ENCODE results near the gene LY86.

DNA sequence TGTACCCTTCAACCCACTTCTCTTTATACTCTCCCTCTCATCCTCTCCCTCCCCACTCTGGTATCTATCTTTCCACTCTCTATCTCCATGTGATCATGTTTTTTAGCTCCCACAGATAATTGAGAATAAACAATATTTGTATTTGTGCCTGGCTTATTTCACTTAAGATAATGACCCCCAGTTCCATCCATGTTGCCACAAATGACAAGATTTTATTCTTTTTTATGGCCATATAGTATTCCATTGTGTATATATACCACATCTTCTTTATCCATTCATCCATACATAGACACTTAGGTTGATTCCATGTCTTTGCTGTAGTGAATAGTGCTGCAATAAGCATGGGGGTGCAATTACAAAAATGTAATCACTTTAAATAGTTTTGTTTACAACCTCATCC, 62.3 kb downstream of the LY86 start:
- TF ChIP-seq CEBPB (tag; IDR thresholded peaks at IDR 0.05) (no peak), SIN3A (IDR thresholded peaks at IDR 0.05; ENCODE audit: borderline replicate concordance in 2 of 2, control insufficient read depth in 1 of 2, low read depth in 2 of 2, low read length in 2 of 2) (no peak), MAFF (IDR thresholded peaks at IDR 0.05; ENCODE audit: low read length) (no peak), NR2C2 (CRISPR knock-in tag; IDR thresholded peaks at IDR 0.05) (no peak), NR2C2 (tag; IDR thresholded peaks at IDR 0.05) (no peak), RBFOX2 (IDR thresholded peaks at IDR 0.05; ENCODE audit: low read depth, low read length) (no peak), HNRNPL (IDR thresholded peaks at IDR 0.05; ENCODE audit: low read depth, low read length) (no peak), DPF2 (IDR thresholded peaks at IDR 0.05) (no peak), XRCC4 (IDR thresholded peaks at IDR 0.05; ENCODE audit: extremely low read depth, insufficient read depth, insufficient read length) (no peak), POLR2AphosphoS5 (IDR thresholded peaks at IDR 0.05; ENCODE audit: control insufficient read depth, insufficient read depth, low read depth, low read length) (no peak), POLR2AphosphoS2 (IDR thresholded peaks at IDR 0.05; ENCODE audit: low read length) (no peak)
- TF ChIP-seq, protein P1, sequence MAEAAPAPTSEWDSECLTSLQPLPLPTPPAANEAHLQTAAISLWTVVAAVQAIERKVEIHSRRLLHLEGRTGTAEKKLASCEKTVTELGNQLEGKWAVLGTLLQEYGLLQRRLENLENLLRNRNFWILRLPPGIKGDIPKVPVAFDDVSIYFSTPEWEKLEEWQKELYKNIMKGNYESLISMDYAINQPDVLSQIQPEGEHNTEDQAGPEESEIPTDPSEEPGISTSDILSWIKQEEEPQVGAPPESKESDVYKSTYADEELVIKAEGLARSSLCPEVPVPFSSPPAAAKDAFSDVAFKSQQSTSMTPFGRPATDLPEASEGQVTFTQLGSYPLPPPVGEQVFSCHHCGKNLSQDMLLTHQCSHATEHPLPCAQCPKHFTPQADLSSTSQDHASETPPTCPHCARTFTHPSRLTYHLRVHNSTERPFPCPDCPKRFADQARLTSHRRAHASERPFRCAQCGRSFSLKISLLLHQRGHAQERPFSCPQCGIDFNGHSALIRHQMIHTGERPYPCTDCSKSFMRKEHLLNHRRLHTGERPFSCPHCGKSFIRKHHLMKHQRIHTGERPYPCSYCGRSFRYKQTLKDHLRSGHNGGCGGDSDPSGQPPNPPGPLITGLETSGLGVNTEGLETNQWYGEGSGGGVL (CRISPR knock-in tag; IDR thresholded peaks at IDR 0.05), result no peak
- TF ChIP-seq, protein P2, sequence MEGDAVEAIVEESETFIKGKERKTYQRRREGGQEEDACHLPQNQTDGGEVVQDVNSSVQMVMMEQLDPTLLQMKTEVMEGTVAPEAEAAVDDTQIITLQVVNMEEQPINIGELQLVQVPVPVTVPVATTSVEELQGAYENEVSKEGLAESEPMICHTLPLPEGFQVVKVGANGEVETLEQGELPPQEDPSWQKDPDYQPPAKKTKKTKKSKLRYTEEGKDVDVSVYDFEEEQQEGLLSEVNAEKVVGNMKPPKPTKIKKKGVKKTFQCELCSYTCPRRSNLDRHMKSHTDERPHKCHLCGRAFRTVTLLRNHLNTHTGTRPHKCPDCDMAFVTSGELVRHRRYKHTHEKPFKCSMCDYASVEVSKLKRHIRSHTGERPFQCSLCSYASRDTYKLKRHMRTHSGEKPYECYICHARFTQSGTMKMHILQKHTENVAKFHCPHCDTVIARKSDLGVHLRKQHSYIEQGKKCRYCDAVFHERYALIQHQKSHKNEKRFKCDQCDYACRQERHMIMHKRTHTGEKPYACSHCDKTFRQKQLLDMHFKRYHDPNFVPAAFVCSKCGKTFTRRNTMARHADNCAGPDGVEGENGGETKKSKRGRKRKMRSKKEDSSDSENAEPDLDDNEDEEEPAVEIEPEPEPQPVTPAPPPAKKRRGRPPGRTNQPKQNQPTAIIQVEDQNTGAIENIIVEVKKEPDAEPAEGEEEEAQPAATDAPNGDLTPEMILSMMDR (IDR thresholded peaks at IDR 0.05 in 2 of 3, conservative IDR thresholded peaks at IDR 0.05 in 1 of 3; ENCODE audit: insufficient read depth in 2 of 3, low read depth in 1 of 3, low read length in 3 of 3), result no peak
- TF ChIP-seq, protein P3, sequence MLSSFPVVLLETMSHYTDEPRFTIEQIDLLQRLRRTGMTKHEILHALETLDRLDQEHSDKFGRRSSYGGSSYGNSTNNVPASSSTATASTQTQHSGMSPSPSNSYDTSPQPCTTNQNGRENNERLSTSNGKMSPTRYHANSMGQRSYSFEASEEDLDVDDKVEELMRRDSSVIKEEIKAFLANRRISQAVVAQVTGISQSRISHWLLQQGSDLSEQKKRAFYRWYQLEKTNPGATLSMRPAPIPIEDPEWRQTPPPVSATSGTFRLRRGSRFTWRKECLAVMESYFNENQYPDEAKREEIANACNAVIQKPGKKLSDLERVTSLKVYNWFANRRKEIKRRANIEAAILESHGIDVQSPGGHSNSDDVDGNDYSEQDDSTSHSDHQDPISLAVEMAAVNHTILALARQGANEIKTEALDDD (IDR thresholded peaks at IDR 0.05), result no peak
